Caco-2 (cell line): ENCODE measurements around the gene LRRK2. TPM values are rescaled to one million over a fixed set of nuclear protein-coding genes. Genes with fewer than 3 reads are reported as not detected.

ENCODE experiments used
- BruUV-seq: library from RNA; stranded (reverse); fragments of 400-500 nt; replicated peaks from 2 replicates; lab custom pipeline; 2021; lab: Mats Ljungman, UMichigan
- CTCF ChIA-PET: fragments of 300-600 bp; sonication (Branson Sonifier 250); formaldehyde crosslinking; loops from one replicate; lab custom pipeline; 2022; ENCODE audit warnings: antibody characterized with exemption; lab: Charles Lee
- POLR2A ChIA-PET: fragments of 300-600 bp; sonication (Branson Sonifier 250); formaldehyde crosslinking; loops from one replicate; lab custom pipeline; 2022; ENCODE audit warnings: antibody characterized with exemption; lab: Charles Lee
- DNase-seq, 2 experiments: peaks; one replicate each; pipeline versions ENCODE4 v3.0.0 to v3.0.0-alpha.2; 2020 to 2022
- H3K27me3 ChIP-seq: replicated peaks from 2 replicates; pipeline ENCODE4 v1.6.0; 2011; ENCODE audit warnings: low read length; ENCODE audit not compliant: control insufficient read depth, insufficient read depth
- H3K36me3 ChIP-seq: 2 replicates; pipeline ENCODE4 v1.5.1; 2011; ENCODE audit warnings: low read length; ENCODE audit not compliant: control insufficient read depth, insufficient read depth
- H3K4me1 ChIP-seq: fragments of 250-450 bp; sonication (Bioruptor Pico); 2 replicates; pipeline ENCODE4 v1.5.1; 2020; ENCODE audit warnings: mild to moderate bottlenecking
- H3K4me3 ChIP-seq: 2 replicates; pipeline ENCODE4 v1.5.1; 2011; ENCODE audit warnings: low read depth, mild to moderate bottlenecking, control low read depth, low read length
- H3K9me3 ChIP-seq: fragments of 250-450 bp; sonication (Bioruptor Pico); 2 replicates; pipeline ENCODE4 v1.5.1; 2020; ENCODE audit warnings: mild to moderate bottlenecking, moderate library complexity
- H3K27ac Mint-ChIP-seq: one replicate; pipeline ENCODE4 v1.8.0; 2022; ENCODE audit warnings: mixed read lengths; ENCODE audit not compliant: unreplicated experiment
- H3K27me3 Mint-ChIP-seq: one replicate; pipeline ENCODE4 v1.8.0; 2022; ENCODE audit warnings: mixed read lengths; ENCODE audit not compliant: insufficient read depth, unreplicated experiment
- H3K36me3 Mint-ChIP-seq: one replicate; pipeline ENCODE4 v1.8.0; 2022; ENCODE audit warnings: mild to moderate bottlenecking, mixed read lengths; ENCODE audit not compliant: insufficient read depth, unreplicated experiment
- H3K4me1 Mint-ChIP-seq: one replicate; pipeline ENCODE4 v1.8.0; 2022; ENCODE audit warnings: low read depth, mixed read lengths; ENCODE audit not compliant: unreplicated experiment
- H3K4me3 Mint-ChIP-seq: one replicate; pipeline ENCODE4 v1.8.0; 2022; ENCODE audit warnings: mild to moderate bottlenecking, moderate library complexity, mixed read lengths; ENCODE audit not compliant: unreplicated experiment
- H3K9me3 Mint-ChIP-seq: one replicate; pipeline ENCODE4 v1.8.0; 2022; ENCODE audit warnings: mixed read lengths; ENCODE audit not compliant: unreplicated experiment
- intact Hi-C: fragments of 100-400 bp; cut with micrococcal nuclease; formaldehyde crosslinking; loops from one replicate; pipeline ENCODE4 v1.10.0; 2022; ENCODE audit not compliant: unreplicated experiment
- total RNA-seq: library from RNA; stranded (reverse); gene quantifications from 2 replicates; pipeline ENCODE4 v1.2.3, GENCODE V29; 2022
- TF ChIP-seq, protein P1 (sequence below), 2 experiments: fragments of 200-600 bp in 1 of 2; IDR thresholded peaks; 1 replicate in 1 of 2; 2 replicates in 1 of 2; pipeline versions ENCODE4 v1.5.1 to v1.8.0; 2011 to 2022; ENCODE audit warnings: antibody characterized with exemption in 1 of 2, control low read depth in 1 of 2, inconsistent platforms in 1 of 2, low read depth in 1 of 2, low read length in 1 of 2, mild to moderate bottlenecking in 1 of 2, moderate library complexity in 1 of 2; ENCODE audit not compliant: insufficient read depth in 1 of 2, severe bottlenecking in 1 of 2, unreplicated experiment in 1 of 2

The LRRK2 gene
- total RNA-seq, 1 experiment from 2014 or later, result 0.11 TPM

GRCh38 chr12:40261937-40262336 lies 37.1 kb downstream of the LRRK2 start:
- H3K36me3 Mint-ChIP-seq, result no peaks in the 10 kb centered on the region
- CTCF ChIA-PET, result no interaction called here
- DNase-seq, result no peak
- no peak overlapping the region for H3K4me3 ChIP-seq
- H3K9me3 ChIP-seq, result no peaks in the 10 kb centered on the region
- no peaks in the 10 kb centered on the region for H3K36me3 ChIP-seq
- no peak overlapping the region for H3K27ac Mint-ChIP-seq
- BruUV-seq, result no TSS peak
- intact Hi-C loops, result no loop called here
- no peaks in the 10 kb centered on the region for H3K27me3 ChIP-seq
- H3K27me3 Mint-ChIP-seq, result peaks cover 3% of the 10 kb centered on the region
- H3K9me3 Mint-ChIP-seq, result no peaks in the 10 kb centered on the region
- TF ChIP-seq, protein P1, sequence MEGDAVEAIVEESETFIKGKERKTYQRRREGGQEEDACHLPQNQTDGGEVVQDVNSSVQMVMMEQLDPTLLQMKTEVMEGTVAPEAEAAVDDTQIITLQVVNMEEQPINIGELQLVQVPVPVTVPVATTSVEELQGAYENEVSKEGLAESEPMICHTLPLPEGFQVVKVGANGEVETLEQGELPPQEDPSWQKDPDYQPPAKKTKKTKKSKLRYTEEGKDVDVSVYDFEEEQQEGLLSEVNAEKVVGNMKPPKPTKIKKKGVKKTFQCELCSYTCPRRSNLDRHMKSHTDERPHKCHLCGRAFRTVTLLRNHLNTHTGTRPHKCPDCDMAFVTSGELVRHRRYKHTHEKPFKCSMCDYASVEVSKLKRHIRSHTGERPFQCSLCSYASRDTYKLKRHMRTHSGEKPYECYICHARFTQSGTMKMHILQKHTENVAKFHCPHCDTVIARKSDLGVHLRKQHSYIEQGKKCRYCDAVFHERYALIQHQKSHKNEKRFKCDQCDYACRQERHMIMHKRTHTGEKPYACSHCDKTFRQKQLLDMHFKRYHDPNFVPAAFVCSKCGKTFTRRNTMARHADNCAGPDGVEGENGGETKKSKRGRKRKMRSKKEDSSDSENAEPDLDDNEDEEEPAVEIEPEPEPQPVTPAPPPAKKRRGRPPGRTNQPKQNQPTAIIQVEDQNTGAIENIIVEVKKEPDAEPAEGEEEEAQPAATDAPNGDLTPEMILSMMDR (IDR thresholded peaks at IDR 0.05; ENCODE audit: insufficient read depth in 1 of 2, low read depth in 1 of 2, low read length in 1 of 2, severe bottlenecking in 1 of 2, unreplicated experiment in 1 of 2), result no peak
- POLR2A ChIA-PET, result no interaction called here
- no peak overlapping the region for H3K4me3 Mint-ChIP-seq
- H3K4me1 ChIP-seq, result no peaks in the 10 kb centered on the region
- no peaks in the 10 kb centered on the region for H3K4me1 Mint-ChIP-seq

GRCh38 chr12:40262657-40263056 lies 37.9 kb downstream of the LRRK2 start:
- intact Hi-C loops, result no loop called here
- ChIA-PET POLR2A (no interaction called here), CTCF (no interaction called here)
- TF ChIP-seq, protein P1 (IDR thresholded peaks at IDR 0.05; ENCODE audit: insufficient read depth in 1 of 2, low read depth in 1 of 2, low read length in 1 of 2, severe bottlenecking in 1 of 2, unreplicated experiment in 1 of 2), result no peak
- H3K36me3 Mint-ChIP-seq, result no peaks in the 10 kb centered on the region
- H3K4me3 Mint-ChIP-seq, result no peak overlapping the region
- no peaks in the 10 kb centered on the region for H3K9me3 Mint-ChIP-seq
- no peak for DNase-seq
- peaks cover 3% of the 10 kb centered on the region for H3K27me3 Mint-ChIP-seq
- no TSS peak for BruUV-seq
- no peak overlapping the region for H3K4me3 ChIP-seq
- H3K4me1 ChIP-seq, result no peaks in the 10 kb centered on the region
- no peaks in the 10 kb centered on the region for H3K9me3 ChIP-seq
- H3K4me1 Mint-ChIP-seq, result no peaks in the 10 kb centered on the region
- H3K36me3 ChIP-seq, result no peaks in the 10 kb centered on the region
- H3K27me3 ChIP-seq, result no peaks in the 10 kb centered on the region
- H3K27ac Mint-ChIP-seq, result no peak overlapping the region

GRCh38 chr12:40263616-40264409 lies 39.0 kb downstream of the LRRK2 start:
- no TSS peak for BruUV-seq
- Mint-ChIP-seq H3K4me1 (no peaks in the 10 kb centered on the region), H3K36me3 (no peaks in the 10 kb centered on the region), H3K9me3 (no peaks in the 10 kb centered on the region), H3K27ac (no peak overlapping the region), H3K4me3 (no peak overlapping the region), H3K27me3 (peaks cover 3% of the 10 kb centered on the region)
- ChIA-PET CTCF (no interaction called here), POLR2A (no interaction called here)
- no peak overlapping the region for H3K4me3 ChIP-seq
- H3K27me3 ChIP-seq, result no peaks in the 10 kb centered on the region
- TF ChIP-seq, protein P1 (IDR thresholded peaks at IDR 0.05; ENCODE audit: insufficient read depth in 1 of 2, low read depth in 1 of 2, low read length in 1 of 2, severe bottlenecking in 1 of 2, unreplicated experiment in 1 of 2), result no peak
- no peaks in the 10 kb centered on the region for H3K36me3 ChIP-seq
- no peaks in the 10 kb centered on the region for H3K9me3 ChIP-seq
- intact Hi-C loops, result no loop called here
- DNase-seq, result no peak
- H3K4me1 ChIP-seq, result no peaks in the 10 kb centered on the region
